Lower leg skin (tissue), 4 donors: ENCODE measurements around the gene AHR. TPM values are rescaled to one million over a fixed set of nuclear protein-coding genes. Genes with fewer than 3 reads are reported as not detected.

ENCODE experiments used
- DNase-seq, 2 donors: peaks; one replicate each; pipeline ENCODE4 v3.0.0-alpha.2; 2019; ENCODE audit warnings: low spot score in 2 of 2
- H3K4me3 ChIP-seq: fragments of 200-600 bp; sonication (generic); 2 replicates; pipeline ENCODE4 v1.5.1; 2017; ENCODE audit warnings: mild to moderate bottlenecking, low read depth; ENCODE audit not compliant: poor library complexity, severe bottlenecking
- CTCF ChIP-seq, 3 donors: fragments of 450-650 bp; IDR thresholded peaks; one replicate each; pipeline ENCODE4 v1.5.1; 2016; ENCODE audit warnings: antibody characterized with exemption in 3 of 3, mild to moderate bottlenecking in 3 of 3, moderate library complexity in 2 of 3
- POLR2A ChIP-seq, 2 donors: fragments of 450-650 bp; IDR thresholded peaks; one replicate each; pipeline ENCODE4 v1.6.1; 2016 to 2017; ENCODE audit warnings: antibody characterized with exemption in 2 of 2, mild to moderate bottlenecking in 1 of 2, moderate library complexity in 1 of 2
- WGBS, 2 donors: methylation state at CpG; one replicate each; pipeline ENCODE4 v1.1.5; 2018; 5-methylcytosine and 5-hydroxymethylcytosine counted together
- intact Hi-C: fragments of 100-400 bp; cut with DNase I; formaldehyde crosslinking; loops from one replicate; pipeline ENCODE4 v1.15.0; 2023; ENCODE audit warnings: low total_unique reads
- total RNA-seq, 4 donors: library from RNA; depleted of rRNA; stranded (reverse); fragments of >200 nt; gene quantifications; one replicate each; pipeline ENCODE4 v1.1.0, GENCODE V29; 2016

AHR gene
- total RNA-seq, 4 donors from 2014 or later: 83.2 to 92.7 (median 90.0) TPM

- no peak overlapping the region for H3K4me3 ChIP-seq
- intact Hi-C loops: no loop called here
- no peak for DNase-seq
- WGBS, 2 donors: 62 to 70% methylated on average over 2 of the region's 2 CpGs
- no peak for TF ChIP-seq CTCF (IDR thresholded peaks at IDR 0.05)
- no peak for TF ChIP-seq POLR2A (IDR thresholded peaks at IDR 0.05)
Observed at GRCh38 chr7:17320657-17321056, 22.2 kb downstream of the AHR start.

GRCh38 chr7:17325364-17325763 is 26.9 kb downstream of the AHR start:
- WGBS, 2 donors: 61 to 65% methylated on average over 2 of the region's 2 CpGs
- no peak for TF ChIP-seq POLR2A (IDR thresholded peaks at IDR 0.05)
- no peak for DNase-seq
- no peak overlapping the region for H3K4me3 ChIP-seq
- intact Hi-C loops: no loop called here

- H3K4me3 ChIP-seq: no peak overlapping the region
- DNase-seq: no peak
- intact Hi-C loops: no loop called here
- WGBS, 2 donors: 53 to 58% methylated on average over 2 of the region's 2 CpGs
- TF ChIP-seq POLR2A (IDR thresholded peaks at IDR 0.05) (no peak), CTCF (IDR thresholded peaks at IDR 0.05) (no peak)
Observed at GRCh38 chr7:17326378-17326777, 27.9 kb downstream of the AHR start.

- no peak for DNase-seq
- no peak overlapping the region for H3K4me3 ChIP-seq
- intact Hi-C loops: no loop called here
- no peak for TF ChIP-seq CTCF (IDR thresholded peaks at IDR 0.05)
- no peak for TF ChIP-seq POLR2A (IDR thresholded peaks at IDR 0.05)
Observed at GRCh38 chr7:17328641-17329040, 30.2 kb downstream of the AHR start.

GRCh38 chr7:17329440-17329839 is 31.0 kb downstream of the AHR start:
- no peak for DNase-seq
- TF ChIP-seq CTCF (IDR thresholded peaks at IDR 0.05) (no peak), POLR2A (IDR thresholded peaks at IDR 0.05) (no peak)

GRCh38 chr7:17331891-17332501 is 33.5 kb downstream of the AHR start:
- intact Hi-C loops: no loop called here
- WGBS, 2 donors: 69 to 74% methylated on average over 2 of the region's 2 CpGs
- no peak overlapping the region for H3K4me3 ChIP-seq
- TF ChIP-seq POLR2A (IDR thresholded peaks at IDR 0.05): no peak
- no peak for TF ChIP-seq CTCF (IDR thresholded peaks at IDR 0.05)
- DNase-seq: no peak

More at GRCh38 chr7:17329440-17329839, 31.0 kb downstream of the AHR start:
- intact Hi-C loops: no loop called here
- H3K4me3 ChIP-seq: no peak overlapping the region
